SH-SY5Y (cell line): ENCODE measurements around the gene CSN1S1.

Experiments
- GATA2 ChIP-seq: IDR thresholded peaks from 2 replicates; pipeline ENCODE4 v1.6.1; 2011; ENCODE audit warnings: mild to moderate bottlenecking, low read depth, low read length
- GATA3 ChIP-seq: IDR thresholded peaks from 2 replicates; pipeline ENCODE4 v1.6.1; 2011; ENCODE audit warnings: low read depth, mild to moderate bottlenecking, low read length, moderate library complexity

DNA sequence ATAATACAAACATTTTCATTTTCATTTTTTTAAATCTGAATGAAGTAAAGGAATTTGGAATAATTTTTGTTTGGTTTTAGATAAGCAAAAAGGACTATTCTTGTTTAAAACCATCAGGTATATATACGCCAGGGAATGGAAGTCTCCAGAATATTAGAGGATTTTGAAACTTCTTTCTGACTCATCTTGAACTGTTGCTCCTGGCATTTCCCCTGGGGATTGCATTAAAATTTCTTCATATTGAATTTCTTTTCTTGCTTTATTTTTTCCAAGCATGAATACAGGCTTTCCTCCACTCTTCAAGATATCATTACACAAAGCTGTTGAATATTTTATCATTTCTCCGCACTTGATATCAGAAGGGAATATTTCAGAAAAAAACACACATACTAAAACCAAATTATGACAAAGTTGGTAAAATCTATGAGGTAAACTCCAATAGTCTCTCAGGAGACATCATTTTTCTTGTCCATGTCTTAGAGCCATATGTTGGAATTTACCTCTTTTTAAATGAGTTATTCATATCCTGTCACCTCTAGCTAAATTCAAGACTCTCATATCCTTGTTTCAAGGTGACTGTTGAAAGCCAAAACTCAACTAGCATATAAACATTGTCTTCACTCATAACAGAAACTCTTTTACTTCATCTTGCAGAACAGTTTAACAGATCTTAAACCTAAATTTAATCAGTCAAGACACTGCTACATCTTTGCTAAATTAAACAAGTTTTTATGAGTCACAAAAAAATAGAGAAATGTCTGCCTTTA is 20.7 kb upstream of the CSN1S1 start:
- TF ChIP-seq GATA2 (no peak), GATA3 (no peak)
